Fibroblast of peridontal ligament (primary cell): ENCODE measurements around the gene MAT1A.
"Not testable (repeated sequence)": the region's sequence is repeated elsewhere in the genome, so short reads cannot be mapped to it uniquely, and the experiment has no call there.

Source experiments
- DNase-seq: peaks from one replicate; pipeline ENCODE4 v3.0.0-alpha.2; 2010; ENCODE audit errors: extremely low read depth

Gene MAT1A

GRCh38 chr10:80223031-80223419 lies 66.4 kb downstream of the MAT1A start:
- DNase-seq = not testable (repeated sequence)
